Spleen (tissue), 11 donors: ENCODE measurements around the gene CBLL1. TPM values are rescaled to one million over a fixed set of nuclear protein-coding genes. Genes with fewer than 3 reads are reported as not detected.

ENCODE experiments used
- DNase-seq: peaks from one replicate; pipeline ENCODE4 v3.0.0-alpha.2; 2020
- H3K27ac ChIP-seq, 8 donors: fragments of 200-600 bp; sonication (generic) in 7 of 8; 1 replicate in 4 of 8; 2 replicates in 4 of 8; pipeline versions ENCODE4 v1.5.0 to v1.8.0; 2016 to 2021; ENCODE audit warnings: inconsistent platforms in 4 of 8, mild to moderate bottlenecking in 4 of 8, moderate library complexity in 1 of 8
- H3K27me3 ChIP-seq, 7 donors: fragments of 200-600 bp; sonication (generic) in 6 of 7; replicated peaks in 1 of 7; 1 replicate in 4 of 7; 2 replicates in 3 of 7; pipeline versions ENCODE4 v1.5.0 to v1.8.0; 2016 to 2021; ENCODE audit warnings: inconsistent platforms in 3 of 7, mild to moderate bottlenecking in 1 of 7
- H3K36me3 ChIP-seq, 6 donors: fragments of 200-600 bp; sonication (generic) in 5 of 6; 1 replicate in 4 of 6; 2 replicates in 2 of 6; pipeline versions ENCODE4 v1.5.0 to v1.8.0; 2016 to 2021; ENCODE audit warnings: inconsistent platforms in 2 of 6
- H3K4me1 ChIP-seq, 6 donors: fragments of 200-600 bp; sonication (generic) in 5 of 6; 1 replicate in 3 of 6; 2 replicates in 3 of 6; pipeline versions ENCODE4 v1.5.0 to v1.8.0; 2016 to 2021; ENCODE audit warnings: inconsistent platforms in 3 of 6
- H3K4me3 ChIP-seq, 8 donors: fragments of 200-600 bp; sonication (generic) in 7 of 8; 1 replicate in 4 of 8; 2 replicates in 4 of 8; pipeline versions ENCODE4 v1.5.0 to v1.8.0; 2016 to 2021; ENCODE audit warnings: inconsistent platforms in 4 of 8, mild to moderate bottlenecking in 4 of 8, moderate library complexity in 2 of 8
- H3K9me3 ChIP-seq, 8 donors: fragments of 200-600 bp; sonication (generic) in 7 of 8; 1 replicate in 4 of 8; 2 replicates in 4 of 8; pipeline versions ENCODE4 v1.5.0 to v1.8.0; 2016 to 2021; ENCODE audit warnings: inconsistent platforms in 4 of 8
- CTCF ChIP-seq, 11 experiments: fragments of 200-600 bp in 7 of 11; fragments of 450-650 bp in 4 of 11; sonication (generic) in 4 of 11; IDR thresholded peaks in 8 of 11; conservative IDR thresholded peaks in 3 of 11; 1 replicate in 7 of 11; 2 replicates in 4 of 11; pipeline versions ENCODE4 v1.4.0 to v1.8.0; 2016 to 2021; ENCODE audit warnings: antibody characterized with exemption in 11 of 11, inconsistent platforms in 4 of 11, mild to moderate bottlenecking in 1 of 11
- POLR2A ChIP-seq, 3 donors: fragments of 450-650 bp; IDR thresholded peaks; one replicate each; pipeline ENCODE4 v1.5.1; 2017; ENCODE audit warnings: antibody characterized with exemption in 3 of 3, mild to moderate bottlenecking in 1 of 3
- POLR2AphosphoS5 ChIP-seq, 3 donors: sonication (generic); formaldehyde crosslinking; IDR thresholded peaks; one replicate each; pipeline ENCODE4 v1.5.1; 2017; ENCODE audit warnings: antibody characterized with exemption in 3 of 3
- WGBS, 5 donors: extraction: QIAGEN DNeasy Blood & Tissue Kit in 3 of 5; methylation state at CpG; one replicate each; pipeline versions ENCODE4 v1.1.5 to v1.1.7; 2013 to 2018; 5-methylcytosine and 5-hydroxymethylcytosine counted together
- intact Hi-C: fragments of 100-400 bp; cut with DNase I; formaldehyde crosslinking; loops from one replicate; pipeline ENCODE4 v1.15.0; 2023; ENCODE audit warnings: low total_unique reads
- polyA plus RNA-seq, 3 donors: library from polyadenylated mRNA; stranded (reverse); fragments of 200-250 nt; gene quantifications; one replicate each; pipeline ENCODE4 v1.2.1, GENCODE V29; 2013
- total RNA-seq, 7 donors: library from RNA; depleted of rRNA in 3 of 7; stranded (reverse); fragments of >200 nt in 3 of 7; fragmentation: NEBNext Ultra II Directional in 4 of 7; extraction: Animal tissue kit (Norgen Biotek cat#: 25700) in 4 of 7; gene quantifications; one replicate each; pipeline versions ENCODE4 v1.1.0 to v1.2.1, GENCODE V29; 2016 to 2021
- donor health status: healthy with polysubstance abuse.
- donor health status: DM: no; HTN: no; CAD: no; lungs with moderate emphysema.
- donor health status: DM: no; HTN: no; CAD: no.
- donor health status: Bipolar disorder and iron deficiency.
- donor health status: healthy.
- donor health status: DM: no; HTN: no; CAD: no.
- donor health status: DM: yes; HTN: yes; CAD: no.

CBLL1 gene
- total and polyA plus RNA-seq, 10 donors = 5.4 to 41.0 (median 31.1) TPM

- no peaks in the 10 kb centered on the region for H3K9me3 ChIP-seq
- WGBS, 5 donors = 50 to 82% (median 70%) methylated on average over 6 of the region's 6 CpGs
- H3K4me3 ChIP-seq = no peak overlapping the region
- intact Hi-C loops = no loop called here
- H3K4me1 ChIP-seq = no peaks in the 10 kb centered on the region
- no peak for DNase-seq
- H3K36me3 ChIP-seq = no peaks in the 10 kb centered on the region
- no peak overlapping the region for H3K27ac ChIP-seq
- no peaks in the 10 kb centered on the region for H3K27me3 ChIP-seq
- TF ChIP-seq CTCF (IDR thresholded peaks at IDR 0.05 in 8 of 11, conservative IDR thresholded peaks at IDR 0.05 in 3 of 11) (no peak), POLR2A (IDR thresholded peaks at IDR 0.05) (no peak), POLR2AphosphoS5 (IDR thresholded peaks at IDR 0.05) (no peak)
These were observed 35.7 kb downstream of the CBLL1 start for GRCh38 chr7:107779647-107780099.

- Histone ChIP-seq H3K9me3 (no peaks in the 10 kb centered on the region), H3K4me3 (no peak overlapping the region), H3K27me3 (peaks cover 0 to 7% (median 0%) of the 10 kb centered on the region in 7 donors), H3K4me1 (no peaks in the 10 kb centered on the region), H3K27ac (no peak overlapping the region), H3K36me3 (no peaks in the 10 kb centered on the region)
- no peak for DNase-seq
- 73 to 87% (median 78%) methylated on average over 3 of the region's 3 CpGs for WGBS, 5 donors
- no peak for TF ChIP-seq CTCF (IDR thresholded peaks at IDR 0.05 in 8 of 11, conservative IDR thresholded peaks at IDR 0.05 in 3 of 11)
- no peak for TF ChIP-seq POLR2A (IDR thresholded peaks at IDR 0.05)
- no peak for TF ChIP-seq POLR2AphosphoS5 (IDR thresholded peaks at IDR 0.05)
- intact Hi-C loops = no loop called here
These were observed 38.4 kb downstream of the CBLL1 start for GRCh38 chr7:107782374-107782773.

- Histone ChIP-seq H3K36me3 (no peaks in the 10 kb centered on the region), H3K27me3 (peaks cover 0 to 7% (median 0%) of the 10 kb centered on the region in 7 donors), H3K4me1 (no peaks in the 10 kb centered on the region), H3K4me3 (no peak overlapping the region), H3K27ac (no peak overlapping the region), H3K9me3 (no peaks in the 10 kb centered on the region)
- WGBS, 5 donors = 88 to 97% (median 91%) methylated on average over 1 of the region's 1 CpG
- DNase-seq = no peak
- intact Hi-C loops = no loop called here
- TF ChIP-seq CTCF (IDR thresholded peaks at IDR 0.05 in 8 of 11, conservative IDR thresholded peaks at IDR 0.05 in 3 of 11) (no peak), POLR2AphosphoS5 (IDR thresholded peaks at IDR 0.05) (no peak), POLR2A (IDR thresholded peaks at IDR 0.05) (no peak)
These were observed 39.7 kb downstream of the CBLL1 start for GRCh38 chr7:107783648-107784047.

- Histone ChIP-seq H3K4me1 (no peaks in the 10 kb centered on the region), H3K27me3 (peaks cover 0 to 7% (median 0%) of the 10 kb centered on the region in 7 donors), H3K36me3 (no peaks in the 10 kb centered on the region), H3K27ac (no peak overlapping the region), H3K4me3 (no peak overlapping the region), H3K9me3 (no peaks in the 10 kb centered on the region)
- no peak for DNase-seq
- 87 to 96% (median 94%) methylated on average over 2 of the region's 2 CpGs for WGBS, 5 donors
- TF ChIP-seq POLR2A (IDR thresholded peaks at IDR 0.05) (no peak), CTCF (IDR thresholded peaks at IDR 0.05 in 8 of 11, conservative IDR thresholded peaks at IDR 0.05 in 3 of 11) (no peak), POLR2AphosphoS5 (IDR thresholded peaks at IDR 0.05) (no peak)
- intact Hi-C loops = no loop called here
These were observed 41.2 kb downstream of the CBLL1 start for GRCh38 chr7:107785170-107785569.
